Activated CD4-positive, alpha-beta T cell treated with anti-CD3 and anti-CD28 coated beads, Interleukin-2, amount 10 ng/mL, durations not matched to agents 7 days and 5 days (primary cell): ENCODE measurements around the gene SF1. TPM values are rescaled to one million over a fixed set of nuclear protein-coding genes. Genes with fewer than 3 reads are reported as not detected.

Experiments
- CTCF ChIA-PET: fragments of 350-600 bp; sonication (Branson Sonifier 250); formaldehyde crosslinking; loops from one replicate; lab custom pipeline; 2021; ENCODE audit warnings: antibody characterized with exemption; lab: Charles Lee
- POLR2A ChIA-PET: fragments of 350-600 bp; sonication (Branson Sonifier 250); formaldehyde crosslinking; loops from one replicate; lab custom pipeline; 2021; ENCODE audit warnings: antibody characterized with exemption; lab: Charles Lee
- DNase-seq: peaks from one replicate; pipeline ENCODE4 v3.0.0-alpha.2; 2020
- H3K27ac Mint-ChIP-seq: one replicate; pipeline ENCODE4 v1.8.0; 2021; ENCODE audit warnings: mild to moderate bottlenecking, moderate library complexity, mixed read lengths
- H3K27me3 Mint-ChIP-seq: one replicate; pipeline ENCODE4 v1.8.0; 2021; ENCODE audit warnings: mixed read lengths
- H3K36me3 Mint-ChIP-seq: one replicate; pipeline ENCODE4 v1.8.0; 2021; ENCODE audit warnings: low read depth, mixed read lengths
- H3K4me1 Mint-ChIP-seq: one replicate; pipeline ENCODE4 v1.8.0; 2021; ENCODE audit warnings: mixed read lengths
- H3K4me3 Mint-ChIP-seq: one replicate; pipeline ENCODE4 v1.8.0; 2021; ENCODE audit warnings: mild to moderate bottlenecking, moderate library complexity, mixed read lengths
- H3K9me3 Mint-ChIP-seq: one replicate; pipeline ENCODE4 v1.8.0; 2021; ENCODE audit warnings: mixed read lengths
- total RNA-seq, 2 experiments: library from RNA; stranded (reverse); gene quantifications; one replicate each; pipeline ENCODE4 v1.2.3, GENCODE V29; 2021

Gene SF1
- total RNA-seq, 2 experiments from 2014 or later, result 435 to 456 TPM

DNA sequence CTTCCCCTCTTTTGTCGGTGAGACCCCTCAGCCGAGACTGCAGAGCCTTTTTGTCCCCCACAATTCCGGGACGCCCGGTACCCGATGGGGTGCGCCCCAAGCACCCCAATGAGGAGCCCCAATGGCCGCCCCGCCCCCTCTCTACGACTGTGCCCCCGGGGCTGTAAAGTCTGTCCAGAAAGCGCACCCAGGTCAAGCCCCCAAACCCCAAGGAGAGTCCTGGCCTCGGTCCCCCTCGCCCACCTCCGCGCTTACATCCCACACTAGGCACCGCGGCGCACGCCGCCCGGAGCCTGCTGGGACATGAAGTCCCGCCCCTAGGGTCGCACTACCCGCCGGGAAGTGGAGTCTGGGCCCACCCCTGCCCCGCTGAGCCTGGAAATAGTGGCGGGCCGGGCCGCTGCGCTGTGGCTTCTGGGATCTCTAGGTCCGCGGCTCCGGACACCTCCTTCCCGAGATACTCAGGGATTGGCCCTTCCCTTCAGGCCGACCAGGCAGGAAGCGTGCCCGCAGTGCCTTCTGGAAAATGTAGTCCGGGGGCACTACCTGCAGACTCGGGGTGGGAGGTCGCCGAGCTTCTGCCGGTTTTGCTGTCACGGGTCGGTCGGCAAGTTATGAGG is 32.0 kb upstream of the SF1 start, which contains the start of gene MEN1:
Gene MEN1 (minus strand): TSS at position 281 of the 620 bp plus-strand sequence. CDS start 442 bp downstream, outside the sequence.
- no peaks in the 10 kb centered on the region for H3K27me3 Mint-ChIP-seq
- H3K9me3 Mint-ChIP-seq, result no peaks in the 10 kb centered on the region
- CTCF ChIA-PET, result interaction anchor here (0.6 to 1.8 kb wide), 6 partner anchors 10 to 268 kb away, joined by 3 to 9 read pairs (median 3); partner anchors contain the start of gene CDC42BPG
- POLR2A ChIA-PET, result interaction anchor here (0.8 to 1.0 kb wide), 2 partner anchors 32 to 694 kb away, joined by 3 to 4 read pairs; no protein-coding TSS in a partner anchor
- peaks cover 23% of the 10 kb centered on the region for H3K36me3 Mint-ChIP-seq
- H3K4me1 Mint-ChIP-seq, result peaks cover 25% of the 10 kb centered on the region
- peak; percentile 87 for DNase-seq
- H3K4me3 Mint-ChIP-seq, result peak within 1 kb of the TSS; percentile 96
- H3K27ac Mint-ChIP-seq, result peak within 1 kb of the TSS; percentile 94

GRCh38 chr11:64809781-64810241 is 31.5 kb upstream of the SF1 start:
- CTCF ChIA-PET, result interaction anchor here (1.0 to 1.8 kb wide), 2 partner anchors 34 to 42 kb away, joined by 3 to 9 read pairs; partner anchors contain the start of gene CDC42BPG
- Mint-ChIP-seq H3K9me3 (no peaks in the 10 kb centered on the region), H3K36me3 (peaks cover 27% of the 10 kb centered on the region), H3K27ac (peak overlapping the region; percentile 94), H3K4me1 (peaks cover 25% of the 10 kb centered on the region), H3K27me3 (no peaks in the 10 kb centered on the region), H3K4me3 (peak overlapping the region; percentile 96)
- POLR2A ChIA-PET, result no interaction called here
- peak; percentile 14 for DNase-seq

DNA sequence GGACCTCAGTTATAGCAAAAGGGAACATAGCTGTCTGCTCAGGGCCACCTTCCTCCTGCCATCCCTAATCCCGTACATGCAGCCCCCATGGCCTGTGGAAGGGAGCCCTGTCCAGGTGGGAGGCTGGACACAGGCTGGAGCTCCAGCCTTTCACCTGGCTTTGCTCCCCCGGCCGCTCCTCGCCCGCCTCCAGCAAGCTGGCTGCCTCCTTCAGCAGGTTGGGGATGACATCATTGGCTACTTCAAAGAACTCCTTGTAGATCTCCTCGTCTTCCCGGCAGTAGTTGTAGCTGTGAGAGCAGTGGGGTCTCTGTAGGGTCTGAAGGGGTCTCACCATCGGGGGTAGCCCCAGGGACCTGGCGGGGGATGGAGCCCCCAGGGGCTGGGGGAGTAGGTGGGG is 27.1 kb upstream of the SF1 start:
- Mint-ChIP-seq H3K27me3 (no peaks in the 10 kb centered on the region), H3K4me1 (peaks cover 44% of the 10 kb centered on the region), H3K9me3 (no peaks in the 10 kb centered on the region), H3K27ac (no peak overlapping the region), H3K36me3 (peaks cover 35% of the 10 kb centered on the region), H3K4me3 (no peak overlapping the region)
- CTCF ChIA-PET, result interaction anchor here (0.6 kb wide), 1 partner anchor 219 kb away, joined by 3 read pairs; no protein-coding TSS in a partner anchor
- POLR2A ChIA-PET, result no interaction called here
- no peak for DNase-seq

- Mint-ChIP-seq H3K9me3 (no peaks in the 10 kb centered on the region), H3K4me1 (peaks cover 39% of the 10 kb centered on the region), H3K27me3 (no peaks in the 10 kb centered on the region), H3K4me3 (peak overlapping the region; percentile 80), H3K36me3 (peaks cover 40% of the 10 kb centered on the region), H3K27ac (peak overlapping the region; percentile 87)
- CTCF ChIA-PET, result interaction anchor here (0.6 to 2.2 kb wide), 2 partner anchors 40 to 220 kb away, joined by 3 to 7 read pairs; partner anchors contain the start of gene CDC42BPG
- no peak for DNase-seq
- POLR2A ChIA-PET, result no interaction called here
Observed at GRCh38 chr11:64804346-64805210, 26.2 kb upstream of the SF1 start.

GRCh38 chr11:64803846-64804345 is 25.6 kb upstream of the SF1 start:
- H3K27ac Mint-ChIP-seq, result peak overlapping the region; percentile 87

GRCh38 chr11:64803158-64803845 is 25.0 kb upstream of the SF1 start, which contains the start of gene MAP4K2:
Gene MAP4K2, minus strand, starts transcription at chr11:64803214. Its CDS starts 65 bp downstream, at chr11:64803149.
- Mint-ChIP-seq H3K4me3 (peak within 1 kb of the TSS; percentile 80), H3K36me3 (peaks cover 46% of the 10 kb centered on the region), H3K4me1 (peaks cover 37% of the 10 kb centered on the region), H3K27ac (peak within 1 kb of the TSS; percentile 87), H3K27me3 (no peaks in the 10 kb centered on the region), H3K9me3 (no peaks in the 10 kb centered on the region)
- peak; percentile 84 for DNase-seq
- CTCF ChIA-PET, result interaction anchor here (1.0 to 2.2 kb wide), 2 partner anchors 9 to 41 kb away, joined by 3 to 7 read pairs; partner anchors contain the start of gene CDC42BPG
- POLR2A ChIA-PET, result no interaction called here

More at GRCh38 chr11:64803846-64804345, 25.6 kb upstream of the SF1 start:
- H3K4me1 Mint-ChIP-seq, result peaks cover 36% of the 10 kb centered on the region
- peaks cover 43% of the 10 kb centered on the region for H3K36me3 Mint-ChIP-seq
- H3K4me3 Mint-ChIP-seq, result peak overlapping the region; percentile 80
- H3K9me3 Mint-ChIP-seq, result no peaks in the 10 kb centered on the region
- ChIA-PET CTCF (interaction anchor here (2.2 kb wide), 1 partner anchor 40 kb away, joined by 7 read pairs; the partner anchor contains the start of gene CDC42BPG), POLR2A (no interaction called here)
- H3K27me3 Mint-ChIP-seq, result no peaks in the 10 kb centered on the region
- no peak for DNase-seq

- Mint-ChIP-seq H3K9me3 (no peaks in the 10 kb centered on the region), H3K4me1 (peaks cover 34% of the 10 kb centered on the region), H3K36me3 (peaks cover 40% of the 10 kb centered on the region), H3K27ac (peak overlapping the region; percentile 85), H3K27me3 (no peaks in the 10 kb centered on the region), H3K4me3 (peak overlapping the region; percentile 79)
- DNase-seq, result no peak
- POLR2A ChIA-PET, result no interaction called here
- CTCF ChIA-PET, result interaction anchor here (0.9 to 2.2 kb wide), 3 partner anchors 8 to 42 kb away, joined by 3 to 7 read pairs (median 3); partner anchors contain the start of gene CDC42BPG
Observed at GRCh38 chr11:64802370-64803157, 24.2 kb upstream of the SF1 start.

DNA sequence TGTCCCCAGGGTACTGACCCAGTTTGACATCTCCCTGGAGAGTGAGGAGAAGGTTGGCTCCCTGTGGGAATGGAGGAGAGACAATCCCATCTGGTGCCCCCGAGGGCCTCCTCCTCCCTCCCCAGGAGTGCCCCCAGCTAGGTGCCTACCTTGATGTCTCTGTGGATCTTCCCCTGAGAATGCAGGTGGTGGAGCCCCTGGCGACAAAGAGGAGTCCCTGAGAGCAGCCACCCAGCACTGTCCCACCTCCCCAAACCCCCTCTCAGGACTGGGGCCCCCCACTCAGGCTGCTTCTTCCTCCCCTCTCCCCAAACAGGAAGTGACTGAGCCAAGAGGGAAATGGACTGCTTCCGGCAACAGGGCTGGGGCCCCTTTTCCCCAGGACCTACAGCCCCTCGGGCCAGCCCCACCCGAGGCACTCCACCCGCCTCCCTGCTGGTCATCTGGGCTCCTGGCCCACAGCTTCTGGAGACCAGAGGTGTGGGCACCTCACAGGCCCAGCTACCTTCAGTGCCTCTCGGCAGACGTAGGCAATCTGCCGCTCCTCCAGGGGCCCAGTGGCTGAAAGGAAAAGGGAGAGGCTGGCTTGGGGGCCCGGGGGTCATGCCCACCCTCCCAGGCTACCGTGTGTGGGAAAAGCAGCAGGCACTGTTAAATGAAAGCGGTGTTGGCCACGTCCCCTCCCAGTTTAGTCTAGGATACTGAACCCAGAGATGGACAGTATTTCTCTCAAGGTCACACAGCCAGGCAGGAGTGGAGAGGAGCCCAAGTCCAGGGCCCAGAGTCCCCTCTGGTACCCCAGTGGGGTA is 23.4 kb upstream of the SF1 start:
- Mint-ChIP-seq H3K27ac (peak overlapping the region; percentile 85), H3K9me3 (no peaks in the 10 kb centered on the region), H3K4me3 (peak overlapping the region; percentile 79), H3K27me3 (no peaks in the 10 kb centered on the region), H3K4me1 (peaks cover 32% of the 10 kb centered on the region), H3K36me3 (peaks cover 36% of the 10 kb centered on the region)
- CTCF ChIA-PET, result interaction anchor here (0.9 to 1.0 kb wide), 2 partner anchors 7 to 35 kb away, joined by 3 read pairs; no protein-coding TSS in a partner anchor
- POLR2A ChIA-PET, result no interaction called here
- DNase-seq, result no peak

- Mint-ChIP-seq H3K36me3 (peaks cover 34% of the 10 kb centered on the region), H3K4me1 (peaks cover 39% of the 10 kb centered on the region), H3K27me3 (no peaks in the 10 kb centered on the region), H3K27ac (peak overlapping the region; percentile 85), H3K9me3 (no peaks in the 10 kb centered on the region), H3K4me3 (peak overlapping the region; percentile 79)
- POLR2A ChIA-PET, result no interaction called here
- no peak for DNase-seq
- CTCF ChIA-PET, result interaction anchor here (0.8 to 1.7 kb wide), 2 partner anchors 20 to 56 kb away, joined by 3 to 5 read pairs; no protein-coding TSS in a partner anchor
Observed at GRCh38 chr11:64801158-64801464, 22.8 kb upstream of the SF1 start.

DNA sequence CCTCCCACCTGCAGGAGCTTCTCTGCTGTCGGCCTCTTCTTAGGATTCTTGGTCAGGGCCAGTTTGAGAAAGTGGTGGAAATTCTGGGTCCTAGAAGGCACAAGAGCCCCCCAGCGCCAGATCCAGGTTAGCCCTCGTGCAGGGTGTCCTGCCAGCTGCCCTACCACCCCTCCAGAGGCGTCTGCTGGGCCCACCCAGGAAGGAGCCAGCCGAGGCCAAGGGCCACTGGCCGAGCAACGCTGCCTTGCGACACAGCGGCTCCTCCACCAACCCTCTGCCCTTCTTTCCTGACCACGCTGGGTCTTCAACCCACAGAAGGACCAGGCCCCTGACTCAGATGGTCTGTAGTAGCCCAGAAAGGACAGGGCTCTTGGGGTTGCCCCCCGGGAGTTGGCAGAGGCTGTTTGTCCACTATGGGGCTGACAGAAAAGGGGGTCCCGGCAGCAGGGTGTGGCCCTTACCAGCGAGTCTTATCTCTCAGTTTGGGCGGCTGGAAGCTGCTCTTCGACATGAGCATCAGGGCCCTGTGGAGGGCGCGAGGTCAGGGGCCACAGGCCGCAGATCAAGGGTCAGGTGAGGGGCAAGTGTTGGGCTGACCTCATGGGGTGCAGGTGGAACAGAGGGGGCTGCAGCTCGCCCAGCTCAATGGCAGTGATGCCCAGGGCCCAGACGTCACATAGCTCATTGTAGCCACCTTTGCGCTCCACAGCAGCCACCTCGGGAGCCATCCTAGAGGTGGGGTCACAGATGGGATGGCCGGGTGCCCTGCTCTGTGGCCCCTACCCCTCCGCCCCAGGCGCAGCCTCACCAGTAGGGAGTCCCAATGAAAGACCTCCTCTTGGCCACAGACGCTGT is 22.2 kb upstream of the SF1 start:
- no peak for DNase-seq
- no peaks in the 10 kb centered on the region for H3K27me3 Mint-ChIP-seq
- H3K4me1 Mint-ChIP-seq, result peaks cover 43% of the 10 kb centered on the region
- peak overlapping the region; percentile 85 for H3K27ac Mint-ChIP-seq
- peak overlapping the region; percentile 79 for H3K4me3 Mint-ChIP-seq
- CTCF ChIA-PET, result interaction anchor here (0.8 to 1.7 kb wide), 3 partner anchors 10 to 56 kb away, joined by 3 to 5 read pairs (median 4); no protein-coding TSS in a partner anchor
- POLR2A ChIA-PET, result no interaction called here
- H3K9me3 Mint-ChIP-seq, result no peaks in the 10 kb centered on the region
- H3K36me3 Mint-ChIP-seq, result peaks cover 33% of the 10 kb centered on the region
